ENCODE results near the gene KRTAP10-7. TPM values are rescaled to one million over a fixed set of nuclear protein-coding genes. Genes with fewer than 3 reads are reported as not detected.

KRTAP10-7 gene
- total RNA-seq, 1 donor from 2014 or later = not detected

- TF ChIP-seq EZH2 (IDR thresholded peaks at IDR 0.05; ENCODE audit: insufficient read depth, low read length) (no peak), CTCF (IDR thresholded peaks at IDR 0.05; ENCODE audit: insufficient read depth, low read depth, low read length) (no peak)
- Mint-ChIP-seq H3K36me3 (ENCODE audit: low read depth, unreplicated experiment) (peaks cover 2% of the 10 kb centered on the region), H3K27ac (ENCODE audit: unreplicated experiment) (no peak overlapping the region), H3K9me3 (ENCODE audit: unreplicated experiment) (peaks cover 35% of the 10 kb centered on the region), H3K4me1 (ENCODE audit: low read depth, unreplicated experiment) (no peaks in the 10 kb centered on the region), H3K4me3 (ENCODE audit: unreplicated experiment) (no peak overlapping the region), H3K27me3 (ENCODE audit: low read depth, unreplicated experiment) (peaks cover 19% of the 10 kb centered on the region)
- H3K4me1 ChIP-seq (ENCODE audit: insufficient read depth, low read length) = no peaks in the 10 kb centered on the region
- H2AFZ ChIP-seq (ENCODE audit: low read depth, low read length) = no peak overlapping the region
- no peak for FAIRE-seq
- no peaks in the 10 kb centered on the region for H3K27me3 ChIP-seq (ENCODE audit: insufficient read depth, low read length)
- H3K79me2 ChIP-seq (ENCODE audit: insufficient read depth, low read length) = no peaks in the 10 kb centered on the region
- H3K9ac ChIP-seq (ENCODE audit: low read length) = no peak overlapping the region
- no peak overlapping the region for H3K4me2 ChIP-seq (ENCODE audit: low read length)
- peaks cover 9% of the 10 kb centered on the region for H3K9me3 ChIP-seq (ENCODE audit: insufficient read depth, low read depth, low read length)
- H3K27ac ChIP-seq (ENCODE audit: low read depth, low read length) = no peak overlapping the region
- H4K20me1 ChIP-seq (ENCODE audit: insufficient read depth, low read length) = no peaks in the 10 kb centered on the region
- DNase-seq (ENCODE audit: low read depth) = no peak
- no peaks in the 10 kb centered on the region for H3K36me3 ChIP-seq (ENCODE audit: insufficient read depth, low read length)
- H3K4me3 ChIP-seq (ENCODE audit: insufficient read depth, low read depth, low read length) = no peak overlapping the region
Observed at GRCh38 chr21:44615466-44615865, 15.1 kb downstream of the KRTAP10-7 start.

GRCh38 chr21:44615911-44616590 is 15.7 kb downstream of the KRTAP10-7 start:
- Histone ChIP-seq H3K9ac (ENCODE audit: low read length) (no peak overlapping the region), H3K27me3 (ENCODE audit: insufficient read depth, low read length) (no peaks in the 10 kb centered on the region), H3K9me3 (ENCODE audit: insufficient read depth, low read depth, low read length) (peaks cover 9% of the 10 kb centered on the region), H3K79me2 (ENCODE audit: insufficient read depth, low read length) (no peaks in the 10 kb centered on the region), H3K36me3 (ENCODE audit: insufficient read depth, low read length) (no peaks in the 10 kb centered on the region), H4K20me1 (ENCODE audit: insufficient read depth, low read length) (no peaks in the 10 kb centered on the region), H3K4me1 (ENCODE audit: insufficient read depth, low read length) (no peaks in the 10 kb centered on the region), H2AFZ (ENCODE audit: low read depth, low read length) (no peak overlapping the region), H3K27ac (ENCODE audit: low read depth, low read length) (no peak overlapping the region), H3K4me2 (ENCODE audit: low read length) (no peak overlapping the region), H3K4me3 (ENCODE audit: insufficient read depth, low read depth, low read length) (no peak overlapping the region)
- FAIRE-seq = no peak
- Mint-ChIP-seq H3K27ac (ENCODE audit: unreplicated experiment) (no peak overlapping the region), H3K9me3 (ENCODE audit: unreplicated experiment) (peaks cover 32% of the 10 kb centered on the region), H3K4me3 (ENCODE audit: unreplicated experiment) (no peak overlapping the region), H3K4me1 (ENCODE audit: low read depth, unreplicated experiment) (no peaks in the 10 kb centered on the region), H3K36me3 (ENCODE audit: low read depth, unreplicated experiment) (peaks cover under 1% of the 10 kb centered on the region), H3K27me3 (ENCODE audit: low read depth, unreplicated experiment) (peaks cover 19% of the 10 kb centered on the region)
- TF ChIP-seq CTCF (IDR thresholded peaks at IDR 0.05; ENCODE audit: insufficient read depth, low read depth, low read length) (no peak), EZH2 (IDR thresholded peaks at IDR 0.05; ENCODE audit: insufficient read depth, low read length) (no peak)
- DNase-seq (ENCODE audit: low read depth) = no peak

- peaks cover 19% of the 10 kb centered on the region for H3K27me3 Mint-ChIP-seq (ENCODE audit: low read depth, unreplicated experiment)
- H3K9me3 Mint-ChIP-seq (ENCODE audit: unreplicated experiment) = peaks cover 27% of the 10 kb centered on the region
- Histone ChIP-seq H3K79me2 (ENCODE audit: insufficient read depth, low read length) (no peaks in the 10 kb centered on the region), H4K20me1 (ENCODE audit: insufficient read depth, low read length) (no peaks in the 10 kb centered on the region), H3K36me3 (ENCODE audit: insufficient read depth, low read length) (no peaks in the 10 kb centered on the region), H3K4me1 (ENCODE audit: insufficient read depth, low read length) (no peaks in the 10 kb centered on the region), H3K9me3 (ENCODE audit: insufficient read depth, low read depth, low read length) (peaks cover 9% of the 10 kb centered on the region), H3K4me3 (ENCODE audit: insufficient read depth, low read depth, low read length) (no peak overlapping the region), H3K4me2 (ENCODE audit: low read length) (no peak overlapping the region), H3K9ac (ENCODE audit: low read length) (no peak overlapping the region), H2AFZ (ENCODE audit: low read depth, low read length) (no peak overlapping the region), H3K27me3 (ENCODE audit: insufficient read depth, low read length) (no peaks in the 10 kb centered on the region), H3K27ac (ENCODE audit: low read depth, low read length) (no peak overlapping the region)
- DNase-seq (ENCODE audit: low read depth) = no peak
- FAIRE-seq = no peak
- H3K4me3 Mint-ChIP-seq (ENCODE audit: unreplicated experiment) = no peak overlapping the region
- TF ChIP-seq EZH2 (IDR thresholded peaks at IDR 0.05; ENCODE audit: insufficient read depth, low read length) (no peak), CTCF (IDR thresholded peaks at IDR 0.05; ENCODE audit: insufficient read depth, low read depth, low read length) (no peak)
- H3K4me1 Mint-ChIP-seq (ENCODE audit: low read depth, unreplicated experiment) = no peaks in the 10 kb centered on the region
- no peak overlapping the region for H3K27ac Mint-ChIP-seq (ENCODE audit: unreplicated experiment)
- H3K36me3 Mint-ChIP-seq (ENCODE audit: low read depth, unreplicated experiment) = no peaks in the 10 kb centered on the region
Observed at GRCh38 chr21:44616591-44616926, 16.2 kb downstream of the KRTAP10-7 start.

All from astrocyte (in vitro differentiated cells and primary cell).